GM12872 (cell line): ENCODE results near the gene ABHD17C.

Source experiments
- CTCF ChIP-seq: IDR thresholded peaks from 3 replicates; pipeline ENCODE4 v1.5.1; 2011; ENCODE audit warnings: low read depth, mild to moderate bottlenecking, low read length, moderate library complexity; ENCODE audit not compliant: insufficient read depth

ABHD17C gene

GRCh38 chr15:80665151-80665550 is 30.0 kb upstream of the ABHD17C start:
- TF ChIP-seq CTCF: no peak

- TF ChIP-seq CTCF: no peak
Observed at GRCh38 chr15:80667936-80668335, 27.2 kb upstream of the ABHD17C start.

- TF ChIP-seq CTCF: no peak
Observed at GRCh38 chr15:80668546-80669236, 26.4 kb upstream of the ABHD17C start.

GRCh38 chr15:80669663-80670273 is 25.3 kb upstream of the ABHD17C start:
- no peak for TF ChIP-seq CTCF

GRCh38 chr15:80673561-80674244 is 21.4 kb upstream of the ABHD17C start:
- no peak for TF ChIP-seq CTCF

- no peak for TF ChIP-seq CTCF
Observed at GRCh38 chr15:80674245-80674614, 20.9 kb upstream of the ABHD17C start.

- TF ChIP-seq CTCF: no peak
Observed at GRCh38 chr15:80677041-80677440, 18.1 kb upstream of the ABHD17C start.
